AG09319 (cell line): ENCODE results near the gene ZNF600.
"Not testable (repeated sequence)": the region's sequence is repeated elsewhere in the genome, so short reads cannot be mapped to it uniquely, and the experiment has no call there.

Experiments
- DNase-seq: peaks from one replicate; pipeline ENCODE4 v3.0.0-alpha.2; 2010; ENCODE audit warnings: low read depth; ENCODE audit errors: extremely low read depth
- TF ChIP-seq, protein P1 (sequence below): IDR thresholded peaks from 2 replicates; pipeline ENCODE4 v1.5.1; 2011; ENCODE audit warnings: low read depth, mild to moderate bottlenecking, inconsistent platforms, low read length, moderate library complexity

Gene ZNF600

DNA sequence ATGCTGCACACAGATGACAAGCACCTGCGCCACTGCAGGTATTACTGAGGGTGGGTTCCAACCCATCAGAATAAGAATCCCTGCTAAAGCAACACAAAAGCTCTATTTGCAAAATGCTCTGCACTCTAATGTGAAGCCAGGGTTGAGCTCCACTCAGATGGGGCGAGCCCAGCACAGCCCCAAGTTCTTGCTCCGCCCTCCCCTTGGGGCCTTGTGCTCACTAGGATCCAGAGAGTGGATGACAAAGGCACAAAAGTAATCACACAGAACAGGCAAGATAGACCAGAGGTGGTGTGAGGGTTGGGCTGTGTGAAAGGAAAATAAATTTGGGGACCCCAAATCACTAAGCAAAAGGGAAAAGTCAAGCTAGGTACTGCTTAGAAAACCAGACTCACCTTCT lies 43.5 kb downstream of the ZNF600 start:
- no peak for DNase-seq

DNA sequence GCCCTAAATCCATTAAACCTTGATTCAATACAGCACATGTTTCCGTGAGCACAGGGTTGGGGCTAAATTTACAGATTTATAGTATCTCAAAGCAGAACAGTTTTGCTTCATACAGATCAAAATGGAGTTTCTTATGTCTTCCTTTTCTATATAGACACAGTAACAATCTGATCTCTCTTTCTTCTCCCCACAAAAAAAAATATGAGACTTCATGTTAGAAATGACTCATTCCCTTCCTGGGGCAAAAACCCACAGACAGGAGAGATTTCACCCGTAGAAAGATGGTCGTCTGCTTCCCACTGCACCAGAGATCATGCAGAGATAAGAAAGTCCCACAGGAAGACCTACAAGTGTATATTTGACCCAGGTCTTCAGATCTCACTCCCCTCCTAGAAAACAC lies 44.1 kb downstream of the ZNF600 start:
- TF ChIP-seq, protein P1, sequence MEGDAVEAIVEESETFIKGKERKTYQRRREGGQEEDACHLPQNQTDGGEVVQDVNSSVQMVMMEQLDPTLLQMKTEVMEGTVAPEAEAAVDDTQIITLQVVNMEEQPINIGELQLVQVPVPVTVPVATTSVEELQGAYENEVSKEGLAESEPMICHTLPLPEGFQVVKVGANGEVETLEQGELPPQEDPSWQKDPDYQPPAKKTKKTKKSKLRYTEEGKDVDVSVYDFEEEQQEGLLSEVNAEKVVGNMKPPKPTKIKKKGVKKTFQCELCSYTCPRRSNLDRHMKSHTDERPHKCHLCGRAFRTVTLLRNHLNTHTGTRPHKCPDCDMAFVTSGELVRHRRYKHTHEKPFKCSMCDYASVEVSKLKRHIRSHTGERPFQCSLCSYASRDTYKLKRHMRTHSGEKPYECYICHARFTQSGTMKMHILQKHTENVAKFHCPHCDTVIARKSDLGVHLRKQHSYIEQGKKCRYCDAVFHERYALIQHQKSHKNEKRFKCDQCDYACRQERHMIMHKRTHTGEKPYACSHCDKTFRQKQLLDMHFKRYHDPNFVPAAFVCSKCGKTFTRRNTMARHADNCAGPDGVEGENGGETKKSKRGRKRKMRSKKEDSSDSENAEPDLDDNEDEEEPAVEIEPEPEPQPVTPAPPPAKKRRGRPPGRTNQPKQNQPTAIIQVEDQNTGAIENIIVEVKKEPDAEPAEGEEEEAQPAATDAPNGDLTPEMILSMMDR, result no peak
- no peak for DNase-seq

More for the DNA sequence above, 43.5 kb downstream of the ZNF600 start:
- TF ChIP-seq, protein P1, result no peak

DNA sequence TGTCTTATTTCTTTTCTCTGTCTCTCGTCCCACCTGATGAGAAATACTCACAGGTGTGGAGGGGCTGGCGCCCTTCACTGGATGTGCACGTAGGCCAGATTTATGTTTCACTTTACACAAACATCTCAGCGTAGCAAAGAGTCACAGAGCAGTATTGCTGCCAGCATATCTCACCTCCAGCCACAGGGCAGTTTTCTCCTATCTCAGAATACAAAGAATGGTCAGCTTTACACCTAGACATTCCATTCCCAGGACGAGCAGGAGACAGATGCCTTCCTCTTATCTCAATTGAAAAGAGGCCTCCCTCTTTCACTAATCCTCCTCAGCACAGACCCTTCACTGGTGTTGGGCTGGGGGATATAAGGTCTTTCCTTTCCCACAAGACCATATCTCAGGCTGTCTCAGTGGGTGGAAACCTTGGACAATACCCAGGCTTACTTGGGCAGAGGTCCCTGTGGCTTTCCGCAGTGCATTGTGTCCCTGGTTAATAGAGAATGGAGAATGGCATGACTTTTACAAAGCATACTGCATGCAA lies 44.6 kb downstream of the ZNF600 start:
- no peak for DNase-seq
- TF ChIP-seq, protein P1, result no peak

DNA sequence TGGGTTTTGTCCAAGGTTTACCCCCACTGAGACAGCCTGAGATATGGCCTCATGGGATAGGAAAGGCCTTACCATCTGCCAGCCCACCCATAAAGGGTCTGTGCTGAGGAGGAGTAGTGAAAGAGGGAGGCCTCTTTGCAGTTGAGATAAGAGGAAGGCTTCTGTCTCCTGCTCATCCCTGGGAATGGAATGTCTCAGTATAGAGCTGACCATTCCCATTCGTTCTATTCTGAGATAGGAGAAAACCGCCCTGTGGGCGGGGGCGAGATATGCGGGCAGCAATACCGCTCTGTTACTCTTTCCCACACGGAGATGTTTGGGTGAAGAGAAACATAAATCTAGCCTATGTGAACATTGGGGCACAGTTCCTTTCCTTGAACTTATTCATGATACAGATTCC lies 45.2 kb downstream of the ZNF600 start:
- not testable (repeated sequence) for DNase-seq

DNA sequence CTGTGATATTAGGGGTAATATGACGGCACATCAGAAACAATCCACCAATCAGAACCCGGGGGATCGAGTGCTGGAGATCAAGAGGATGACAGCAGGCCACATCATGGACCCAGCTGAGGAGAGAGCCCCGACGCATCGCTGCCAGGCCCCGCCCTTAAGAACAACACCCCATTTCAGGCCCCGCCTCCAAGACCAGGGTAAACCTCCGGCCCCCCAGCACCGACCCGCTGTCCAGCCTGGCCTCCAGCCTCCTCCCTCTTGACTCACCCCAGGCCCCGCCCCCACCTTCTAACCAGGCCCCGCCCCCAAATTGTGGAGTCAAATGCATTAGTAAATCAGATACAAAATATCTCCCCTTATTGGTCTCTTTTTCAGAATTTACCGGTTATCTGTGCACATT lies 47.0 kb downstream of the ZNF600 start:
- TF ChIP-seq, protein P1, result no peak
- DNase-seq, result no peak

DNA sequence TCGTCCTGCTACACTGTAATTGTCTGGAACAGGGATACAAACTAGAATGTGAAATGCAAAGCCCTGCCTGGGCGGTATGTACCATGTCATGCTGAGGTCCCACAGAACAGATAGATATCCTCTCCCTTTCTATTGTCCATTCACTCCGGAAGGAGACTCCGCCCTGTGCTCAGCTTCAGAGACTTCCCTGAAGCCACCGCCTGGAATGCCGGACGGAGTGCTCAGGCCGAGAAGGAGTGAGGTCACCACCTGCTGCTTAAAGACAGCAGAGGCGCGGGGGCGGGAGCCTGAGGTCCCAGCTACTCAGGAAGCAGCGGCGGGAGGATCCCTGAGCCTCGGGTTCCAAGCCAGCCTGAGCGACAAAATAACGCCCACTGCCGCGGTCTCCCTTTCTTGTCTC lies 50.9 kb downstream of the ZNF600 start:
- TF ChIP-seq, protein P1, result no peak
- no peak for DNase-seq

DNA sequence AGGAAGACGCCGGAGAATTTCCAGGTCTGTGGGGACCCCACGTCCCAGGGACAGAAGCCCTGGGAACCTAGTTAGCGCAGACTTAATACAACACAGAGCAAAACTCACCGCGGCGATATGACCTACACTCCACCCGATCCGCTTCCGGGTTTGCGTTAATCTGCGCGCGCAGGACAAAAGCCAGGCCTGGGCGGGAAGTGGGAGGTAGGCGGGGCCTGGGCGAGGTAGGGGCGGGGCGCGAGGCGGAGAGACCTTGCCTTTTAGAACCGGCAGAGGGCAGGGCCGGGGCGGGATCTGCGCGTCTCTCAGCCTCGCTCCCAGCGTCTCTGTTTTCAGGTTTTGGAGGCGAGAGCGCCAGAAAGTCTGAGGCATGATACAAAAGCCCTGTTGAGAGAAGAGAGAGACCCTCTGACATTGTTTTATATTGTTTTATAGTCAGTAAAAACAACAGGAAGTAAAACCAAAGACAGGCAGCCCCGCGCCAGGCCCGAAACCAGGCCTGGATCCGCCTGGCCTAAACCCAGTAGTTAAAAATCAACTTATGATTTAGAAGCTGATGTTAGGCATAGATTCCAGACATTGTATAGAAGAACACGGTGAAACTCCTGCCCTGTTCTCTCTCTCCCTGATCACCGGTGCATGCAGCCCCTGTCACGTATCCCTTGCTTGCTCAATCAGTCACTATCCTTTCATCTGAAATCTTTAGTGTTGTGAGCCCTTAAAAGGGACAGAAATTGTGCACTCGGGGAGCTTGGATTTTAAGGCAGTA lies 51.5 kb downstream of the ZNF600 start, which contains the start of gene ZNF611:
Gene ZNF611 (minus strand): TSS at position 152 of the 769 bp plus-strand sequence. CDS start 19,150 bp downstream, outside the sequence.
- TF ChIP-seq, protein P1, result peak; percentile 63
- DNase-seq, result peak; percentile 84
